Smooth muscle cell of the brain vasculature (primary cell): Measurements from ENCODE around the gene APBB2.

Experiments
- DNase-seq: peaks from one replicate; pipeline ENCODE4 v3.0.0-alpha.2; 2012; ENCODE audit warnings: low read depth, low spot score

The APBB2 gene

DNA sequence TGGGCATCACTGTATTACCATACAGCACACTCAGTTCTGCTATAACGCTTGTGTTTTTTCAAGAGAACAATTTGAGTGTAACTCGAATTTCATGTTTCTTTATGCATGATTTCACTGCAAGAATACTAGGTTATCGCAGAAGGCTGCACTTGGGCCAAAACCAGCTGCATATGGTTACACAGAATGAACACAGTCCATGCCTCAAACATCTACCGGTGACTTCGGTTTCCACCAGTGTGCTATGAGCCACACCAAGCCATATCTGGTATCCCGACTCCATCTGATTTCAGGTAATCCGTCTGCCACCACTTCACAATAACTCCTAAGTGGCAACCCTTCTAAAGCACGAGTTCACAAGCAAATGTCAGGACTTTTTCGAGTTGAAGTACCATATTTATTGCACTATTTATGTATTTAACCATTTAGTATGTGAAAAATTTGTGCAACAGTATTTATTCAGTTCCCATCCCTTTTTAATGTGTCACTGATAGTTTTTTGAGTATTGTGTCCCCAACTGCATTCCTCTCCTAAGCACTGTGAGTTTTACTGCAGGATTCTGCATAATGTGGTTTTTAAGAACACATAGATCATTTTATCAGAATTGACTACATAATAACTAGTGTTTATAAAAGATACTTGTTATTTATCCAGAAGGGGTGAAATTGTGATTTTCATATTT is 111.8 kb downstream of the APBB2 start:
- no peak for DNase-seq

DNA sequence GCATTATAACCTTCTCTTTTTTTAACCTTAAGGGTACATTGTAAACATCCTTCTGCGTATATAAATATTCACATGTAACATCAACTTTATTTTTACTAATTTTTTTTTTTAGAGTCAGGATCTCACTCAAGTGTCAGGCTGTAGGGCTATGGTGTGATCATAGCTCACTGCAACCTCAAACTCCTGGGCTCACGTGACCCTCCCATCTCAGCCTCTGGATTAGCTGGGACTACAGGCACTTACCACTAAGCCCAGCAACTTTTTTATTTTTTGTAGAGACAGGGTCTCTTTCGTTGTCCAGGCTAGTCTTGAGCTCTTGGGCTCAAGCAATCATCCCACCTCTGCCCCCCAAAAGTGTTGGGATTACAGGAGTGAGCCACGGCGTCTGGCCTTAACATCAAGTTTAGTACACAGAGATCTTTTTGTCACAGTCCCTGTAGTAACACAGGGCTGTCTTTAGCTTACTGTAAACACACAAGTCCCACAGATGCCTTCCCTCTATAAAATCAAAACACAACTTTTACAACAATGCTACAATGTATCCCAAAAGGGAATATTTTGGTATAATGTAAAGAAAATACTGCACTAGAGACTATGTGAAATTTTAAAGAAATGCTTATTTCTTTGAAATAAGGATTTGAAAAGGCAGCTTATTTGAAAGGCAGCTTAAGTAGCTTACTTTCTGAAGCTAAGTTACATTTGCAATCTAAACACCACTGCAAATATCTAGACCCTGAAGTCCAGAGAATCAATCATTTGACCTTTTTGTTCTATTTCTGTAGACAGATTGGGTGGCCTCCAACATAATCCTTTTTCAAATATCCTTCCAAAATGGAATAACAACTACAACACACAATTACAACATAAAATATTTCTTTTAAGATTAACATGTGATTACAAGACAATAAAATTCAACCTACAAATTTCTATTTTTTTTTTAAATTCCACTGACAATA is 116.0 kb downstream of the APBB2 start:
- DNase-seq, result no peak

DNA sequence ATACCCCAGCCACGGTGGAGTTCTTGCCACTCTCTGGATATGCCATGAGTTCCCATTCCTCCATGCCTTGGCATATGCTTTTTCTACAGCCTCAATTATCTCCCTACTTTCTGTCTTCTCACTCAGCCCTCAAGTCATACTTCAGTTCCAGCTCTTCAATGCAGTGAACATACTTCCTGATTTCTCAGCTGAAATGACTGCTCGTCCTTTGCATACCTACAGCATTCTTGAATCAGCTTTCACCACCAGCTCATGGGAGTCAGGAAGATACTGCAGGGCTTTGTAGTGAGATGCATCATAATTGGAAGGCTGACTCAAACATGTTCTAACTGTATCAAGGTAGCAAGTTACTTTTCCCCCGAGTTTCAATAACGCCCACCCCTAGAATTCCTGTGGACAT is 118.4 kb downstream of the APBB2 start:
- no peak for DNase-seq

DNA sequence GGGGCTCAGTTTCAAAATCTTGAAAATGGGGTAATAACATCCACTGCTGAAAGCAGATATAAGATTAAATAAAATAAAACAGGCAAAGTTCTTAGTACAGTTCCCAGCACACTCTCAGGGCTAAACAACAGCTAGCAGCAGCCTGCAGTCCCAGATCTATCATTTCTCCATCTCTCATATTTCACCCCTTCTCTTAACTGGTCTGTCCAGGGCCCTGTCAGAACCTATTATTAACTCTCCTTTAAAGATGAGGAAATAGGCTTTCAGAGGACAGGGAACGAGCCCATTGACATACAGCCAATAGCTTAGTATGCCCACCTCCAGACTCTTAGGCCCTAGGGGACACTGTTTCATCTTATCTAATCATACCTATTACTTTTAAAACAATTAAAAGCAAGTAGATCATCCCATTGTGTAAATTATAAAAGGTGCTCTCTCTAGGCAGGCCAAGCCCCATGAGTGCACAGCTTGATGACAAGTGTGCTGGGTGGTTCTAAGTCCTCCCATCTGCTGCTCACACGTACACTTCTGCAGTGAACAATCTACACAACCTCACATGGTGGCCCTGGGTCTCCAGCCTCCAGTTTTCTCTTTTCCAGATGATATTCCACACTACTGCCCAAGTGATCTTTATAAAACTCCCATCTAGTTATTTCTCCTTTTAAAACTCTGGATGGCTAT is 119.0 kb downstream of the APBB2 start:
- no peak for DNase-seq

DNA sequence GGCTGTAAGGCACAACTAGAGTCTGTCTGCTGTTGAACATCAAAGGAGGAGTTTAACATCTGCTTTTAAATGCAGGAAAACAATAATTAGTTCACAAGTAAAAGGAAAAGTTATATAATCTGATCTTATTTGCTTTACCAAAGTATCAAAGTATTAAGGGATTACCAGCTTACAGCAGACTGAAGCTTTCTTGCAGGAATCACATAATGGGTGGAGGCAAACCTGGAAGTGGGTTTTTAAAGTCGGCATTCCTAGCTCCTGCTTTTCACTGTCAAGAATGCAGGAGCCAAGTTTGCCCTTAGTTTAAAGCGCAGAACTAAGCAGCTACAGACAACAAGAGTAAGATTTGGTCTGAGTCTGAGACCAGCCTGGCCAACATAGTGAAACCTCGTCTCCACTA is 122.2 kb downstream of the APBB2 start:
- DNase-seq, result no peak

DNA sequence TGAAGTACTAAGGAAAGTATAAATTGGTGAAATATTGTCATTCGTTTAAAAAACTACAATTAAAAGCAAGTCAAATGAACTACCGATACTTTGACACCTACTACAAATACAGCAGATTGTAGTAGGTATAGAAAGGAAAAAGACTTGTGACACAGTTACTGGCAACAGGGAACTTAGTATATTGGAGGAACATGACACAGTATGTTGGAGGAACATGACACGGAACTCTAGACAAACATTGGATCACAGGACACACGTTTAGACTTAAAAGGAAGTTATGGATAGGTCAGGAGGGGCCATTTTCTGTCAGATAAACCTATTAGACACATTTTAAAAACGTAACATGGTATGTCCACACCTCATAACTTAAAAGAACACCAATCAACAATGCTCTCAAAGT is 132.5 kb downstream of the APBB2 start:
- no peak for DNase-seq

DNA sequence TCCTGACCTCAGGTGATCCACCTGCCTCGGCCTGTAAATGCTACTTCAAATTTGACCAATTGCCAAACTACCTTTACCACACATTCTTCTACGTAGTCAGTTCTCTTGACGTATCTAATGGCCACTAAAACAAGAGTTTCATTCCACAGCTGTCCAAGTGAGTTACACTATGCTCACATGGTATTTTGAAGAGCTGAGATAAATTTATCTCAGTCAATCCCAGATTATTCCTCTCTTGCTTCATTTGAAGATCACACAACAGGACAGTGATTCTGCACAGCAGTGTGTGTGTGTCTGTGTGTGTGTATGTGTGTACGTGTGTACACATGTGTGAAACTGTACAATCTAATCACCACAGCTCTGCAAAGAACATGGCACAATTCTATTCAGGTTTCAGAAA is 133.4 kb downstream of the APBB2 start:
- DNase-seq, result no peak

DNA sequence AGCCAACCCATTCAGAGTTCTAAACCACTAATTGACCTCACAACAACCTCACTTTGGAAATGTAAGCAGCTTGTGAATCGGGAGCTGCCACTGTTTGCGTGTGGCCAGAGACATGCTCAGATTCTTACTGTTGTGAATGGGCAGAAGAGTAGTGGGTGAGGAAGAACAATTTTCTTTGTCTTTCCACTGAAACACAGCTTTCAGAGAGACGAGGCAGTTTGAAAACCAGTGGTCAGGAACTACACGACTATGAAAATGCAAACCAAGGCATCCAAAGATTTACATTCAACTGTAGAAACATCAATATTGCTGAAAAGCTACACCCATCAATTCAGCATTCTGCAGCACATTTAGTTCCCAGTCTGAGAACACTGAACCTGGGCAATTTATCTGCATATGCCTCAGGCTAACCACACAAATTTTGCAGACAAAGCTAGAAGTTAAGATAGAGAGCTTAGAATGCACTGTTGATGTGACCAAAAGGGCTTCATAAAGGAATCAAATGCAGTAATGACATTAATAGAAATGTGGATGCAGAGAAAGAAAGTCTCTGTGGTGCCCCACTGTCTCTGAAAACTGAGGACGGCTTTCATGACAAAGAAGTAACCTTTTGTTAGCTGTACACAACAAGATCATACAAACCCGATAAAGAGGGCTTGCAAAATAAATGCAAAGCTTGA is 134.3 kb downstream of the APBB2 start:
- no peak for DNase-seq

DNA sequence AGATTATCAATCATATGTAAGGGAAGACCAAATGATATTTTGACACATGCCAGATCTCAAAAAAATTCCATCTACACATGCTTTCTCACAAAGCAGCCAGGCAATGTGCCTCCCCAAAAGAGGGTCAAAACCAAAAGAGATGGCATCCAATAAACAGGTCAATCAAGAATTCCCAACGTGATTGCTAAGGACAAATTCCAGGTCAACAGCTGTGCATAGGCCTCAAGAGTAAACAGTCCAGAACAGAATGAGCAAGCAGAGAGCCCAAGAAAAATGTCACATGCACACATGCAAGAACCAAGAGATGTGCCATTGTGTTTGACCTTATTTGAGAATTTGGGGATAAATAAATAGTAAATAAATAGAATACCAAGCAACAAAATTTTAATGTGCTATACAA is 136.7 kb downstream of the APBB2 start:
- no peak for DNase-seq

DNA sequence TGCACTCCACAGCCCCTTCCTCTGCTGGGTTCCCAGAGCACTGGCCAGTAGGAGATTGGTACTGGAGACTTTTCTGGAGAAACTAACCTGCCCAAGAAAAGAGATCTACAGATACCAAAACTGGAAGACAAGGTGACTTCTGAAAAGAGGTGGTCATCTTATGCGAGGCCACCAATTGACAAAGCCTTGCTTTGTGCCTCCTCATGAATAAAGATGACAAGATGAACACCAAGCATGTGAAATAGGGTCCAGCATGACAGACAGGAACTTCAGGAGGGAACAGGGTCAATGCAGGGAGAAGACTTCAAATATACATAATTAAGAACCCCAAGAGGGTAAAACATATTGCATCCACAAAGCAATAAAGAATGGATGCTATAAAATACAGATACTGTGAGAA is 137.9 kb downstream of the APBB2 start:
- no peak for DNase-seq

DNA sequence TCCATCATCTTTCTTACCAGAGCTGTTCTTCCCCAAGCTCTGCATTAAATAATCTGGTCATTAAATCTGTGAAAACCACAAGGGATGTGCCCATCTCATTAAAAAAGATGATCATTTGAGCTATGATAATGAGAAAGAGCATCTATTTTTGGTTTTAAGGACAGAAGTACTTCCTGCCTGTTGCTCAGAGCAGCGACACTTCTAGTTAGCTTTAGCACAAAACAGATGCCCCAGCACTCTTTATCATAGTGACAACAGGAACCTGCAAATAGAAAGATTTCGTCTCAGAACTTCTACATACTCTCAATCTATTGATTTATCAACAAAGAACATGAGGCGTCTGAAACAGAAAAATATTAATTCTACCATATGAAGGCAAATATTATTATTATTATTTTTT is 140.1 kb downstream of the APBB2 start:
- no peak for DNase-seq

DNA sequence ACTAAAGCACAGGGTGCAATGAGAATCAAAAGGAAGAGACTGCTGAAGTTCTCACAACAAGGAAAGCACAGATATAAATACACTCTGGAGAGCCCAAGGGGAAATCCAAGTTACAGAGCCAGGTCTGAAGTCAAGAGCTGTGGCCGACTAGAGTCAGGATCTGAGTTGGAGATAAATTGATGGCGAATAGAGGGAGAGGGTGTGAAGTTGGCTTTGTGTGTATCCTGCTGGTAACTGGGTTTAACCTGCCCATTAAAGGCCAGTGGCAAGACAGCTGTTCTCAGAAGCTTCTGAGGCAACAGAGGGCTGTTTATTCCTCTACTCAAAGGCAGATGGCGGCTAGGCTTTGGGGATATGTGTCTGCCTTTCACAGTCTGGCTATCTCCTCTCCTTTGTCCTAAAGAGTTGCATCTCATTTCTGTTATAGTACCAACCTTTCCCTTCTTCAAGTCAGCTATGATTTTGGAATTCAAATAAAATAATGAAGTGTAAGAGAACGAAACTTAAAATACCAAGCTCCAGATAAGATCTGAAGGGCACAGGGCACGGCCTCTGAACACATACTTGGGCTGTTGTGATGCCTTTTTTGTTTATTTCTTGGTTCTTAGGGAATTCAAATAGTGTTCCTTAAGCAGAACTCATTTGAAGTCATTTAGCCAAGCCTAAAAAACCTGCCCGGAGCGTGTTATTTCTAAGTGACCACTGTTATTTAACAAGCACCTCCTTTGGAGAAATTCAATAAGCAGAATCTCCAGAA is 142.1 kb downstream of the APBB2 start:
- DNase-seq, result no peak

DNA sequence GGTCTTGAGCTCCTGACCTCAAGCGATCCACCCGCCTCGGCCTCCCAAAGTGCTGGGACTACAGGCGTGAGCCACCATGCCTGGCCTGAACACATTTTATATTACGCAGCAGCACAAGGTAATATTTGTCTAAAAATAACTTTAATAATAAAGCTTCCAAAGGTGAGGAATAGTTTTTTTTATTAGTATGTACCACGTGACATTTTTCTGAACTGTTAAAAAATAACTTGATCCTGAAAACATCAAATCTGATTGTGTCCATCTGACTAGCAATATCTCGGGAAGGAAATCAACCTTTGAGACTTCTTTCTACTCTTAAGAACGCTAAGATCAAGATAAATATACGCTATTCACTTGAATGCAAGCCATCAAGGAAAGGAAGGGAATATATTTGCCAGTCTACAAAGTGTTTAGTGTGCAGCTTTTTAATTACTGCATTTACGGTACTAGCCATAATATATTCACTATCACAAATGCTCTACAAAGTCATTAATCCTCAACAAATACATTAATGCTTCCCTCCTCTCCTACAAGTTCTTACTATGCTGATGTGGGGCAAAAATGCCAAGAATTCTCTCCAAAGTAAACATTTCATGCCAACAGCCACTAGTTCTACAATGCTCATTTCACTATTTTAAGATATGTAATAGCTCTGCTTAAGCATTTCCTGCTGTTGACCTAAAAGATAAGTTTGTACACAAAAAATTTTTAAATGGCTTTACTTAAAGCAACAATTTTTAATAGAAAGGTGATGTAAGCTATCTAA is 143.6 kb downstream of the APBB2 start:
- no peak for DNase-seq

DNA sequence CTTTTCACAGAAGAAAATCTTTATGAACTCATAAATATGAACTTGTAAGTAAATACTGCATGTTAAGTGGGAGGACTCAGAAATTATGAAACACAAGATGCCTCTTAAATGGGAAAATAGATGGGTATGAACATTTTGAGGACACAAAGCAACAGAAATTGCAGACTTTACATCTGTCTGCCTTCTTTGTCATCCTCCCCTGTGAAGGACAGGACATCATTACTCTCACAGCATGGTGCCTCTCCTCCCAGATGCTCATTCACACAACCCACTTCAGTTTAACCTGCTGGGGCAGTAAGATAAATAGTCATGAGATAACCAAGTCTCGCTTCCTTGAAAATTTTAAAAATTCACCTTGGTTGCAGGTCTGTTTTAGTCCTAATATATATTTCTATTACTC is 144.5 kb downstream of the APBB2 start:
- DNase-seq, result no peak

DNA sequence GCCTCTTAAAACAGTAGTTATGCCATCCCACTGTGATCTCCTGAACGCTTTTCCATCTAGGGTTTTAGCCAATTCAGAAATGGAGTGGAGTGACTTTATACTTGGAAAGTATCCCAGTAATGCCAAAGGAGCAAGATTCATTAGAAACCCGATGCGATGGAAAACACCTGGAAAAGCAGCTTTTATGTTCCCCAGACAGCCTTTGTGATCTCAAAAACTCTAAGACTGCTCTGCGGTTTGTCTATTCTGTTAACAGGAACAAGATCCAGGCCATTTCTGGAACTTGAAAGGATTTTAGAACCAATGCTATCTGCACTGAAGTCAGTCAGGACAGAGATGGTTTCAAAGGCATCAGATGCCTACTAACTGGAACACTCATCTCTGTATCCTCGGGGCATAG is 145.1 kb downstream of the APBB2 start:
- no peak for DNase-seq

DNA sequence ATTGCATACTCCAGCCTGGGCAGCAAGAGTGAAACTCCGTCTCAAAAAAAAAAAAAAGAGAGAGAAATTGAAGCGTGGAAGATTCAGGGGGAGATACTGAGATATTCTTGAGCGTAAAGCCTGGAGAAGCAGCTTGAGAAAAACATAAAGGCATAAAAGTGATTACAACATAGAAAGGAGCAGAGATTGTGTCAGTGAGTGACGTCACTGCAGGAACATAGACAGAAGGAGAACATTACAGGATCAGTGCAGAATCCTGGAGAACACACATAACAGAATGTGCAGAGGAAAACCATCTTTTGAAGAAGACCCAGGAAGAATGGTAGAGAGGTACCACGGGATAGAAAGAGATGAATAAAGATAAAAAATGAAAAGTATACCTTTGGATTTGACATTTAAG is 147.0 kb downstream of the APBB2 start:
- no peak for DNase-seq

DNA sequence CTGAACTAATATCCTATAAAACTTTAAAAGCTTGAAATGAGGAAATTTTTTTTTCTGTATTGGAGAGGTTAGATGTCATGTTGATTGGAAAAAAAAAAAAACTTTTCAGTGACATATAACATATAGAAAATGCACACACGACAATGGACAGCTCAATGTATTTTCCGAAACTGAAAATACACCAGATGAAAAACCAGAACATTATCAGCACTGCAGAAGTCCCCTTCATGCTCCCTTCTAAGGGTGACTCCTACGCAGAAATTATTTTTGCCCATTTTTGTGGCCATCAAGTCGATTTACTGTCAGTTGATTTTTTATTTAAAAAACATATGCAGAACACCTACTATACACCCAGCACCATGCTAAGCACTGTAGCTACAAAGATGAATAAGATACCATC is 148.3 kb downstream of the APBB2 start:
- DNase-seq, result no peak

DNA sequence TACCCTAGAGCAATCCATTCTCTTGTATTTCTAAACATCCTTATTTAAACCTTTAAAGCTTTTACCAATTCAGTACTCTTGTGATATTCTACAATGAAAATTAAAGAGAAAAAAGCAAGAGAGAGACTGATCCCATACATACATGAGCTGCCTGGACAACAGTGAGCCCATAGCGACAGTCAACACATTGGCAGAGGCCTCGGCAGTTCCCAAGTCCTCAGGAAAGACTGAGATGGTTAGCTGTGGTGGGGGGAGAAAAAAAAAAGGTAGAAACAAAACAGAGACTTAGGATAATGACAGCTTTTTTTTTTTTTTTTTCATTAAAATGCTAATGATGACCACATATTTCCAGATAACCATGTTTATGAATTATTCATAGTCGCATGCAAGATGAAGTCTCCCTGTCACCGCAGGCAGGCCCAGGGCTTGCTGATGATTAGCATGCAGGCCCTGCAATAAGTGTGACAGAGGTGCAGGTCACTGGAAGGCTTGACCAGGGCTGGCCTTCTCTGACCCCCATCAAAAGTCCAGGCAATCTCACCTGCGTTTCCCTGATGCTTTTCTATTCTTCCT is 148.8 kb downstream of the APBB2 start:
- DNase-seq, result no peak

DNA sequence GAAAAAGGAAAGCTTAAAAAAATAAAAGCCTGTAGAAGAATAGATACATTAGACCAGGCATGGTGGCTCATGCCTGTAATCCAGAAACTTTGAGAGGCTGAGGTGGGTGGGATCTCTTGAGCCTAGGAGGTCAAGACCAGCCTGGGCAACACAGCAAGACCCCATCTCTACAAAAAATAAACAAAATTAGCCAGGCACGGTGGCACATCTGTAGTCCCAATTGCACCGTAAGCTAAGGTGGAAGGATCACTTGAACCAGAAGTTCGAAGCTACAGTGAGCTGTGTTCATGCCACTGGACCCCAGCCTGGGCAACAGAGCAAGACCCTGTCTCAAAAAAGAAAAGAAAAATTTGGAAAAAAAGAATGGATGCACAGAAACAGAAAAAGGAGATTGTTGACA is 149.4 kb downstream of the APBB2 start:
- DNase-seq, result no peak
